Esophagus muscularis mucosa (tissue), 2 donors: ENCODE data around the gene NVL.

Experiments used
- EP300 ChIP-seq: sonication (generic); formaldehyde crosslinking; IDR thresholded peaks from one replicate; pipeline ENCODE4 v1.6.1; 2017; ENCODE audit warnings: antibody characterized with exemption
- POLR2A ChIP-seq: fragments of 450-650 bp; IDR thresholded peaks from one replicate; pipeline ENCODE4 v1.6.1; 2017; ENCODE audit warnings: antibody characterized with exemption, moderate library complexity, mild to moderate bottlenecking, low read depth

DNA sequence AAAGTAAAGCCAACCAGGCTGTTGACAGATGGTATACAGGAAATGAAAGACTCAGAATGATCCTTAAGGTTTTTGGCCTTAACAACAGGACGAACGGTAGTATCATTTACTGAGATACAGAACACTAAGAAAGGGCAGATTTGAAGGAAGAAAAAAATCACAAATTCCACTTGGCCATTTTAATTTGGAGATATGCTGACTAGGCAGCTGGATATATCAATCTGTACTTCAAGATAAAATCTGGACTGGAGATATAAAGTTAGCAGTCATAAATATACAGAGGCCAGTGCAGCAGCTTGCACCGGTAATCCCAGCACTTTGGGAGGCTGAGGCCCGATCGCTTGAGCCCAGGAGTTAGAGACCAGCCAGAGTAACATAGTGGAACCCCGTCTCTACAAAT is 1.3 kb downstream of the NVL start:
- TF ChIP-seq EP300 (no peak), POLR2A (no peak)
